Measurements from ENCODE around the gene ZFP36L1.

ZFP36L1 gene

GRCh38 chr14:68822132-68822651 is 29.3 kb upstream of the ZFP36L1 start:
- Histone ChIP-seq H3K4me1 (ENCODE audit: control extremely low read depth in 1 of 4, control insufficient read depth in 4 of 4, insufficient read depth in 4 of 4, low read length in 3 of 4) (peaks cover 3 to 34% (median 31%) of the 10 kb centered on the region in 4 experiments), H3K27ac (ENCODE audit: insufficient read depth in 1 of 2, low read depth in 1 of 2, low read length in 2 of 2, poor library complexity in 1 of 2, severe bottlenecking in 2 of 2) (no peak overlapping the region), H3K27me3 (replicated peaks in 2 of 5; ENCODE audit: control insufficient read depth in 4 of 5, insufficient read depth in 5 of 5, low read length in 4 of 5) (no peaks in the 10 kb centered on the region), H3K9me3 (ENCODE audit: control extremely low read depth in 1 of 5, control insufficient read depth in 4 of 5, insufficient read depth in 2 of 5, low read depth in 1 of 5, low read length in 4 of 5) (no peaks in the 10 kb centered on the region), H3K4me3 (ENCODE audit: control insufficient read depth in 1 of 7, extremely low read depth in 1 of 7, insufficient read depth in 4 of 7, low read depth in 2 of 7, low read length in 6 of 7) (no peak overlapping the region), H3K36me3 (ENCODE audit: control insufficient read depth in 4 of 4, insufficient read depth in 4 of 4, low read length in 3 of 4) (no peaks in the 10 kb centered on the region)
- POLR2A ChIA-PET, result no interaction called here
- WGBS (ENCODE audit: insufficient coverage), result 100% methylated on average over 3 of the region's 4 CpGs
- DNase-seq, result no peak
- CTCF ChIA-PET, result interaction anchor here (1.3 to 9.1 kb wide), 3 partner anchors 21 to 883 kb away, joined by 6 to 62 read pairs (median 7); partner anchors contain the start of gene ZFP36L1

- no peaks in the 10 kb centered on the region for H3K9me3 ChIP-seq (ENCODE audit: control extremely low read depth in 1 of 5, control insufficient read depth in 4 of 5, insufficient read depth in 2 of 5, low read depth in 1 of 5, low read length in 4 of 5)
- H3K27ac ChIP-seq (ENCODE audit: insufficient read depth in 1 of 2, low read depth in 1 of 2, low read length in 2 of 2, poor library complexity in 1 of 2, severe bottlenecking in 2 of 2), result no peak overlapping the region
- H3K27me3 ChIP-seq (replicated peaks in 2 of 5; ENCODE audit: control insufficient read depth in 4 of 5, insufficient read depth in 5 of 5, low read length in 4 of 5), result no peaks in the 10 kb centered on the region
- DNase-seq, result peak in 2 of 3 donors; percentile 30 to 37
- peaks cover 3 to 42% (median 35%) of the 10 kb centered on the region in 4 experiments for H3K4me1 ChIP-seq (ENCODE audit: control extremely low read depth in 1 of 4, control insufficient read depth in 4 of 4, insufficient read depth in 4 of 4, low read length in 3 of 4)
- POLR2A ChIA-PET, result no interaction called here
- no peaks in the 10 kb centered on the region for H3K36me3 ChIP-seq (ENCODE audit: control insufficient read depth in 4 of 4, insufficient read depth in 4 of 4, low read length in 3 of 4)
- CTCF ChIA-PET, result interaction anchor here (1.1 to 9.1 kb wide), 5 partner anchors 9 to 928 kb away, joined by 4 to 62 read pairs (median 6); partner anchors contain the start of gene ZFP36L1
- peak overlapping the region in 1 of 7 experiments; percentile 28 for H3K4me3 ChIP-seq (ENCODE audit: control insufficient read depth in 1 of 7, extremely low read depth in 1 of 7, insufficient read depth in 4 of 7, low read depth in 2 of 7, low read length in 6 of 7)
- 81% methylated on average over 17 of the region's 18 CpGs for WGBS (ENCODE audit: insufficient coverage)
Observed at GRCh38 chr14:68820999-68821683, 28.3 kb upstream of the ZFP36L1 start.

GRCh38 chr14:68820536-68820935 is 27.7 kb upstream of the ZFP36L1 start:
- peak in 2 of 3 donors; percentile 56 to 67 for DNase-seq

GRCh38 chr14:68820119-68820518 is 27.3 kb upstream of the ZFP36L1 start:
- peak overlapping the region in 1 of 7 experiments; percentile 31 for H3K4me3 ChIP-seq (ENCODE audit: control insufficient read depth in 1 of 7, extremely low read depth in 1 of 7, insufficient read depth in 4 of 7, low read depth in 2 of 7, low read length in 6 of 7)
- H3K27ac ChIP-seq (ENCODE audit: insufficient read depth in 1 of 2, low read depth in 1 of 2, low read length in 2 of 2, poor library complexity in 1 of 2, severe bottlenecking in 2 of 2), result peak overlapping the region in 1 of 2 experiments; percentile 8
- DNase-seq, result no peak
- ChIA-PET CTCF (interaction anchor here (1.0 to 9.1 kb wide), 11 partner anchors 10 to 984 kb away, joined by 3 to 88 read pairs (median 6); partner anchors contain the start of gene ZFP36L1), POLR2A (no interaction called here)
- H3K36me3 ChIP-seq (ENCODE audit: control insufficient read depth in 4 of 4, insufficient read depth in 4 of 4, low read length in 3 of 4), result no peaks in the 10 kb centered on the region
- 94% methylated on average over 6 of the region's 9 CpGs for WGBS (ENCODE audit: insufficient coverage)
- no peaks in the 10 kb centered on the region for H3K9me3 ChIP-seq (ENCODE audit: control extremely low read depth in 1 of 5, control insufficient read depth in 4 of 5, insufficient read depth in 2 of 5, low read depth in 1 of 5, low read length in 4 of 5)
- H3K27me3 ChIP-seq (replicated peaks in 2 of 5; ENCODE audit: control insufficient read depth in 4 of 5, insufficient read depth in 5 of 5, low read length in 4 of 5), result no peaks in the 10 kb centered on the region
- H3K4me1 ChIP-seq (ENCODE audit: control extremely low read depth in 1 of 4, control insufficient read depth in 4 of 4, insufficient read depth in 4 of 4, low read length in 3 of 4), result peaks cover 8 to 52% (median 46%) of the 10 kb centered on the region in 4 experiments

More at GRCh38 chr14:68820536-68820935, 27.7 kb upstream of the ZFP36L1 start:
- ChIA-PET CTCF (interaction anchor here (1.0 to 9.1 kb wide), 10 partner anchors 9 to 985 kb away, joined by 3 to 62 read pairs (median 6); partner anchors contain the start of gene ZFP36L1), POLR2A (no interaction called here)
- Histone ChIP-seq H3K4me1 (ENCODE audit: control extremely low read depth in 1 of 4, control insufficient read depth in 4 of 4, insufficient read depth in 4 of 4, low read length in 3 of 4) (peaks cover 4 to 48% (median 41%) of the 10 kb centered on the region in 4 experiments), H3K36me3 (ENCODE audit: control insufficient read depth in 4 of 4, insufficient read depth in 4 of 4, low read length in 3 of 4) (no peaks in the 10 kb centered on the region), H3K27ac (ENCODE audit: insufficient read depth in 1 of 2, low read depth in 1 of 2, low read length in 2 of 2, poor library complexity in 1 of 2, severe bottlenecking in 2 of 2) (peak overlapping the region in 1 of 2 experiments; percentile 8), H3K27me3 (replicated peaks in 2 of 5; ENCODE audit: control insufficient read depth in 4 of 5, insufficient read depth in 5 of 5, low read length in 4 of 5) (no peaks in the 10 kb centered on the region), H3K9me3 (ENCODE audit: control extremely low read depth in 1 of 5, control insufficient read depth in 4 of 5, insufficient read depth in 2 of 5, low read depth in 1 of 5, low read length in 4 of 5) (no peaks in the 10 kb centered on the region), H3K4me3 (ENCODE audit: control insufficient read depth in 1 of 7, extremely low read depth in 1 of 7, insufficient read depth in 4 of 7, low read depth in 2 of 7, low read length in 6 of 7) (peak overlapping the region in 2 of 7 experiments; percentile 28 to 31)
- 71% methylated on average over 1 of the region's 4 CpGs for WGBS (ENCODE audit: insufficient coverage)

- no peak overlapping the region for H3K27ac ChIP-seq (ENCODE audit: insufficient read depth in 1 of 2, low read depth in 1 of 2, low read length in 2 of 2, poor library complexity in 1 of 2, severe bottlenecking in 2 of 2)
- H3K27me3 ChIP-seq (replicated peaks in 2 of 5; ENCODE audit: control insufficient read depth in 4 of 5, insufficient read depth in 5 of 5, low read length in 4 of 5), result no peaks in the 10 kb centered on the region
- POLR2A ChIA-PET, result no interaction called here
- CTCF ChIA-PET, result interaction anchor here (1.0 to 9.1 kb wide), 12 partner anchors 11 to 984 kb away, joined by 3 to 88 read pairs (median 6); partner anchors contain the start of gene ZFP36L1
- H3K4me1 ChIP-seq (ENCODE audit: control extremely low read depth in 1 of 4, control insufficient read depth in 4 of 4, insufficient read depth in 4 of 4, low read length in 3 of 4), result peaks cover 9 to 57% (median 54%) of the 10 kb centered on the region in 4 experiments
- no peak overlapping the region for H3K4me3 ChIP-seq (ENCODE audit: control insufficient read depth in 1 of 7, extremely low read depth in 1 of 7, insufficient read depth in 4 of 7, low read depth in 2 of 7, low read length in 6 of 7)
- H3K36me3 ChIP-seq (ENCODE audit: control insufficient read depth in 4 of 4, insufficient read depth in 4 of 4, low read length in 3 of 4), result no peaks in the 10 kb centered on the region
- H3K9me3 ChIP-seq (ENCODE audit: control extremely low read depth in 1 of 5, control insufficient read depth in 4 of 5, insufficient read depth in 2 of 5, low read depth in 1 of 5, low read length in 4 of 5), result no peaks in the 10 kb centered on the region
- DNase-seq, result peak in 2 of 3 donors; percentile 26 to 47
- 92% methylated on average over 10 of the region's 10 CpGs for WGBS (ENCODE audit: insufficient coverage)
Observed at GRCh38 chr14:68819260-68819691, 26.4 kb upstream of the ZFP36L1 start.

- WGBS (ENCODE audit: insufficient coverage), result 100% methylated on average over 2 of the region's 3 CpGs
- Histone ChIP-seq H3K4me3 (ENCODE audit: control insufficient read depth in 1 of 7, extremely low read depth in 1 of 7, insufficient read depth in 4 of 7, low read depth in 2 of 7, low read length in 6 of 7) (no peak overlapping the region), H3K27me3 (replicated peaks in 2 of 5; ENCODE audit: control insufficient read depth in 4 of 5, insufficient read depth in 5 of 5, low read length in 4 of 5) (no peaks in the 10 kb centered on the region), H3K36me3 (ENCODE audit: control insufficient read depth in 4 of 4, insufficient read depth in 4 of 4, low read length in 3 of 4) (no peaks in the 10 kb centered on the region), H3K9me3 (ENCODE audit: control extremely low read depth in 1 of 5, control insufficient read depth in 4 of 5, insufficient read depth in 2 of 5, low read depth in 1 of 5, low read length in 4 of 5) (no peaks in the 10 kb centered on the region), H3K27ac (ENCODE audit: insufficient read depth in 1 of 2, low read depth in 1 of 2, low read length in 2 of 2, poor library complexity in 1 of 2, severe bottlenecking in 2 of 2) (no peak overlapping the region), H3K4me1 (ENCODE audit: control extremely low read depth in 1 of 4, control insufficient read depth in 4 of 4, insufficient read depth in 4 of 4, low read length in 3 of 4) (peaks cover 9 to 72% (median 67%) of the 10 kb centered on the region in 4 experiments)
- DNase-seq, result no peak
- ChIA-PET POLR2A (interaction anchor here (1.0 kb wide), 1 partner anchor 22 kb away, joined by 4 read pairs; no protein-coding TSS in a partner anchor), CTCF (interaction anchor here (0.7 to 9.1 kb wide), 26 partner anchors 8 to 983 kb away, joined by 3 to 88 read pairs (median 7); partner anchors contain the start of gene ZFP36L1)
Observed at GRCh38 chr14:68817506-68818212, 24.8 kb upstream of the ZFP36L1 start.
